ENCODE results near the gene MMP14.

MMP14 gene

DNA sequence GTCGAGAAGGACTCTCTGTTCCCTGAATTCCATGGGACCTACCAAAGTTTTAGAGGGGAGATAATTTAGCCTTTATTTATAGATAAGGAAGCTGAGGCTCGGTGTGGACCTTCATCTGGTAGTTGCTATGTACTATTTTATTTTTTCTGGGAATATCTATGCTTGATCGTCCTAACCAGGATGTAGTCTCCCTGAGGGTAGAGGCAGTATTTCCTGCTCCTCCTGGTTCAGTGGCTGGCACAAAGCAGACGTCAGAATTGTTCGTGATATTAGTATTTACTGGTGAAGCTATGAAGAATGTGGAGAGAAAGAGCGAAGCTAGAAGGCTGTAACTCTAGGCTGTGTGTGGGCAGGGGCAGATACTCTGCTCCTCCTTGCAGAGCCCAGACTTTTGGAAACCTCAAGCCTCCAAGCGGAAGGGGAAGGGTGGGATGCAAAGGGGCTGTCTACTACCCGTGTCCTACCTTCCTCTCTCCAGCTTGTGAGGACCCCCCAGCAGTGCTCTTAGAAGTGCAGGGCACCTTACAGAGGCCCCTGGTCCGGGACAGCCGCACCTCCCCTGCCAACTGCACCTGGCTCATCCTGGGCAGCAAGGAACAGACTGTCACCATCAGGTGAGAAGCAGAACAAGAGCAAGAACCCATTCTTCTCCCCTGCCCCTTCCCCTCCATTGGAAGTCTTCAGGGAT is 36.6 kb downstream of the MMP14 start:
- H3K9ac ChIP-seq (ENCODE audit: low read depth, low read length) = peak overlapping the region; percentile 43
- H3K36me3 ChIP-seq (ENCODE audit: insufficient read depth, low read length) = no peaks in the 10 kb centered on the region; the same call in 1 of the 2 replicates
- no peaks in the 10 kb centered on the region for H3K4me1 ChIP-seq (ENCODE audit: insufficient read depth, low read length)
- no peaks in the 10 kb centered on the region for H3K9me3 ChIP-seq (ENCODE audit: control insufficient read depth, insufficient read depth, low read length)

DNA sequence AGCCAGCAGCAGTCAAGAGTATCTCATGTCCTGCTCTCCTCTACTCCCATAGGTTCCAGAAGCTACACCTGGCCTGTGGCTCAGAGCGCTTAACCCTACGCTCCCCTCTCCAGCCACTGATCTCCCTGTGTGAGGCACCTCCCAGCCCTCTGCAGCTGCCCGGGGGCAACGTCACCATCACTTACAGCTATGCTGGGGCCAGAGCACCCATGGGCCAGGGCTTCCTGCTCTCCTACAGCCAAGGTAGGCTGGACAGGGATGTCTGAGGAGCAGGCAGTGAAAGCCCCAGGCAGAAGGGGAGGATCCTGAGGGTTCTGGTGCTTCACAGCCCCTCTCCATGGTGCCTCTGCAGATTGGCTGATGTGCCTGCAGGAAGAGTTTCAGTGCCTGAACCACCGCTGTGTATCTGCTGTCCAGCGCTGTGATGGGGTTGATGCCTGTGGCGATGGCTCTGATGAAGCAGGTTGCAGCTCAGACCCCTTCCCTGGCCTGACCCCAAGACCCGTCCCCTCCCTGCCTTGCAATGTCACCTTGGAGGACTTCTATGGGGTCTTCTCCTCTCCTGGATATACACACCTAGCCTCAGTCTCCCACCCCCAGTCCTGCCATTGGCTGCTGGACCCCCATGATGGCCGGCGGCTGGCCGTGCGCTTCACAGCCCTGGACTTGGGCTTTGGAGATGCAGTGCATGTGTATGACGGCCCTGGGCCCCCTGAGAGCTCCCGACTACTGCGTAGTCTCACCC is 38.8 kb downstream of the MMP14 start:
- no peaks in the 10 kb centered on the region; the same call in 1 of the 2 replicates for H3K36me3 ChIP-seq (ENCODE audit: insufficient read depth, low read length)
- H3K9ac ChIP-seq (ENCODE audit: low read depth, low read length) = no peak overlapping the region
- H3K9me3 ChIP-seq (ENCODE audit: control insufficient read depth, insufficient read depth, low read length) = no peaks in the 10 kb centered on the region
- H3K4me1 ChIP-seq (ENCODE audit: insufficient read depth, low read length) = no peaks in the 10 kb centered on the region

DNA sequence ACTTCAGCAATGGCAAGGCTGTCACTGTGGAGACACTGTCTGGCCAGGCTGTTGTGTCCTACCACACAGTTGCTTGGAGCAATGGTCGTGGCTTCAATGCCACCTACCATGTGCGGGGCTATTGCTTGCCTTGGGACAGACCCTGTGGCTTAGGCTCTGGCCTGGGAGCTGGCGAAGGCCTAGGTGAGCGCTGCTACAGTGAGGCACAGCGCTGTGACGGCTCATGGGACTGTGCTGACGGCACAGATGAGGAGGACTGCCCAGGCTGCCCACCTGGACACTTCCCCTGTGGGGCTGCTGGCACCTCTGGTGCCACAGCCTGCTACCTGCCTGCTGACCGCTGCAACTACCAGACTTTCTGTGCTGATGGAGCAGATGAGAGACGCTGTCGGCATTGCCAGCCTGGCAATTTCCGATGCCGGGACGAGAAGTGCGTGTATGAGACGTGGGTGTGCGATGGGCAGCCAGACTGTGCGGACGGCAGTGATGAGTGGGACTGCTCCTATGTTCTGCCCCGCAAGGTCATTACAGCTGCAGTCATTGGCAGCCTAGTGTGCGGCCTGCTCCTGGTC is 39.4 kb downstream of the MMP14 start:
- Histone ChIP-seq H3K4me1 (ENCODE audit: insufficient read depth, low read length) (no peaks in the 10 kb centered on the region), H3K9ac (ENCODE audit: low read depth, low read length) (no peak overlapping the region), H3K36me3 (ENCODE audit: insufficient read depth, low read length) (no peaks in the 10 kb centered on the region; the same call in 1 of the 2 replicates), H3K9me3 (ENCODE audit: control insufficient read depth, insufficient read depth, low read length) (no peaks in the 10 kb centered on the region)

DNA sequence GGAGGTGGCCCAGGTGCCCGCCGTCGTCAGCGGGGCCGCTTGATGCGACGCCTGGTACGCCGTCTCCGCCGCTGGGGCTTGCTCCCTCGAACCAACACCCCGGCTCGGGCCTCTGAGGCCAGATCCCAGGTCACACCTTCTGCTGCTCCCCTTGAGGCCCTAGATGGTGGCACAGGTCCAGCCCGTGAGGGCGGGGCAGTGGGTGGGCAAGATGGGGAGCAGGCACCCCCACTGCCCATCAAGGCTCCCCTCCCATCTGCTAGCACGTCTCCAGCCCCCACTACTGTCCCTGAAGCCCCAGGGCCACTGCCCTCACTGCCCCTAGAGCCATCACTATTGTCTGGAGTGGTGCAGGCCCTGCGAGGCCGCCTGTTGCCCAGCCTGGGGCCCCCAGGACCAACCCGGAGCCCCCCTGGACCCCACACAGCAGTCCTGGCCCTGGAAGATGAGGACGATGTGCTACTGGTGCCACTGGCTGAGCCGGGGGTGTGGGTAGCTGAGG is 40.7 kb downstream of the MMP14 start:
- no peaks in the 10 kb centered on the region for H3K4me1 ChIP-seq (ENCODE audit: insufficient read depth, low read length)
- no peaks in the 10 kb centered on the region; the same call in 1 of the 2 replicates for H3K36me3 ChIP-seq (ENCODE audit: insufficient read depth, low read length)
- H3K9me3 ChIP-seq (ENCODE audit: control insufficient read depth, insufficient read depth, low read length) = no peaks in the 10 kb centered on the region
- no peak overlapping the region for H3K9ac ChIP-seq (ENCODE audit: low read depth, low read length)

DNA sequence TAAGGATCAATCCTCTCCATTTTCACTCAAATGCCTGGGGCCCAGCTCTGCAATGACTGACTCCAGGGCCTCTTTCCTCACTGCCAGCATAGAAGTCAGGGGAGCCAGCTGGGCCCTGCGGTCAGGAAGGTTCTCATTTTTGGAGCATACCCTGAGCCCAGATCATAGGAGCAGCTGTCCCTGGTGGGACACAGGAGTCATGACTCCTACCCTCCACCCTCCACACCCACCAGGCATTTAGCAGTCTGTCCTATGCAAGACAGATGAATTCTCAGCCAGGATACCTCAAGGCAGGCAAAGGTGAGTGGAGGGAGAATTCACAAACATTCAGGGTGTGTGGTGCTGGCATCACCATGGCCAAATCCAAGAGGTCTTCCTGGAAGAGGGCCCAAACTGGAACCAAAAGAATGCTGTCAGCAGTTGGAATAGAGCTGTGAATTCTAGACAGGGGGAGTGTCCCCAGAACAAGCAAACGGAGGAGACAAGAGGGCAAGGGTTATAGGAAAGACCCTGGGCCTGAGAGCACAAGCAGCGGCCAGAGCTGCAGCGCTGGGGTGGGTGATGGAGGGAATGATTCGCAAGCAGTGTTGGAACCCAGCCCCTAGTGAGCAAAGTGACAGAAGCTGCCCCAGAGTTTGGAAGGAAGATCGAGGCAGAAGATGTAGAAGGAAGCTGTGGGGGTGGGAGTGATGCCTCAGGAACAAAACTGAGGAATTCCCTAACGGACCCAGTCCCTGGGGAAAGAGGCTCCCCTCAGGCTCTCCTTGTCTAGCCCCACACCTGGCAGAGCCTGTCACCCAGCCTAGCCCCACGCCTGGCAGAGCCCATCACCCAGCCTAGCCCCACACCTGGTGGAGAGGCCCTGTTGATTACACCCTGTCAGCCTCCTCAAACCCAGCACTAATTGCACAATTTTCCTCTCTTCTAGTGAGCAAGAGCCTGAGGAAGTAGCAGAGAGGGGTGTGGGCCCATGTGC is 42.2 kb downstream of the MMP14 start:
- Histone ChIP-seq H3K9me3 (ENCODE audit: control insufficient read depth, insufficient read depth, low read length) (no peaks in the 10 kb centered on the region), H3K36me3 (ENCODE audit: insufficient read depth, low read length) (no peaks in the 10 kb centered on the region; the same call in 1 of the 2 replicates), H3K4me1 (ENCODE audit: insufficient read depth, low read length) (peaks cover 7% of the 10 kb centered on the region; the same call in 1 of the 2 replicates), H3K9ac (ENCODE audit: low read depth, low read length) (no peak overlapping the region)

DNA sequence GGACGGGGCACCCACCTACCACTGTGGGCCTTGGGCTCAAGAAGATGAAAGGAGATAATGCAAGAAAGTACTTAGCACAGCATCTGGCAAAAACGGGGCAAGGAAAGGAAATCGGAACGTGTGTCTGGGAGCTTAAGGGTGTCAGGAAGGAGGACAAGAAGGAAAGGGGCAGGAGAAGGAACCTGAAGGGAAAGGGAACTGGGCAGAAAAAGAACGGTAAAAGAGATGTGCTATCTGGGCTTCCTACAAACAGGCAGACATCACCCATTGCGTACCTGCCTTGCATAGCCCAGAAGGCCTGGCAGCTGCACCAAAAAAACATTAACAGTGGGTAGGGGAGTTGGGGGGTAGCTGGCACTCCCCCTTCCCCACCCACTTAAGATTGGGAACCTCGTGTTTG is 45.7 kb downstream of the MMP14 start:
- Histone ChIP-seq H3K9ac (ENCODE audit: low read depth, low read length) (no peak overlapping the region), H3K36me3 (ENCODE audit: insufficient read depth, low read length) (no peaks in the 10 kb centered on the region; the same call in 1 of the 2 replicates), H3K9me3 (ENCODE audit: control insufficient read depth, insufficient read depth, low read length) (no peaks in the 10 kb centered on the region), H3K4me1 (ENCODE audit: insufficient read depth, low read length) (peaks cover 20% of the 10 kb centered on the region; the same call in 1 of the 2 replicates)

DNA sequence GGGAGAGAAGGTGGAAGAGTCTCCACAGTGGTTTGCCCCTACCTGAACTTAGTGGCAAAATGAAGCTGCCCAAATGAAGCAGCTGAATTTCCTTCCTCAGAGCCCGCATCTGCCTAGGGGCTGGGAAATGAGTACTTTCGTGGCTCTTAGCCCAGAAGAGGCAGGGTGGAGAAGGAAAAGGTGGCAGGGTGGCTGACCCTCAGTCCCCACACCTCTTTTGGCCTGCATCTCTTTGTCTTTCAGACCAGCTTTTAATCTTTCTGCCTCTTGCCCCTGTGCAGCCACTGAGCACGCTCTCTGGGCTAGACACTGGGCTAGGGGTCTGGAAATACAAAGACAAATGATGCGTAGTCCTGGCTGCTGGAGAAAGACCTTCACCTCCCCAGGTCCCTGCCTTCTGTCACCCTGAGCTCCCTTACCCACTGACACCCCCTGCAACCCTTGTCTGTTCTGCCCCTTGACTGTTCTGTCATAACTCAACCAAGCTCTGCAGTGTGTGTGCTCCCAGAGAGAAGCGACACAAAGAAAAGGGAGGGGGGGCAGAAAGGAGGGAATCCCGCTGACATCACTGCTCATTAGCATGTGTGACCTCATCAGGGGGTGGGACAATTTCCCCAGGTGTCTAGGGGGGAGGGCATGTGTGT is 46.3 kb downstream of the MMP14 start:
- Histone ChIP-seq H3K9me3 (ENCODE audit: control insufficient read depth, insufficient read depth, low read length) (no peaks in the 10 kb centered on the region), H3K36me3 (ENCODE audit: insufficient read depth, low read length) (no peaks in the 10 kb centered on the region; the same call in 1 of the 2 replicates), H3K4me1 (ENCODE audit: insufficient read depth, low read length) (peaks cover 22% of the 10 kb centered on the region; the same call in 1 of the 2 replicates), H3K9ac (ENCODE audit: low read depth, low read length) (peak overlapping the region; percentile 26)

DNA sequence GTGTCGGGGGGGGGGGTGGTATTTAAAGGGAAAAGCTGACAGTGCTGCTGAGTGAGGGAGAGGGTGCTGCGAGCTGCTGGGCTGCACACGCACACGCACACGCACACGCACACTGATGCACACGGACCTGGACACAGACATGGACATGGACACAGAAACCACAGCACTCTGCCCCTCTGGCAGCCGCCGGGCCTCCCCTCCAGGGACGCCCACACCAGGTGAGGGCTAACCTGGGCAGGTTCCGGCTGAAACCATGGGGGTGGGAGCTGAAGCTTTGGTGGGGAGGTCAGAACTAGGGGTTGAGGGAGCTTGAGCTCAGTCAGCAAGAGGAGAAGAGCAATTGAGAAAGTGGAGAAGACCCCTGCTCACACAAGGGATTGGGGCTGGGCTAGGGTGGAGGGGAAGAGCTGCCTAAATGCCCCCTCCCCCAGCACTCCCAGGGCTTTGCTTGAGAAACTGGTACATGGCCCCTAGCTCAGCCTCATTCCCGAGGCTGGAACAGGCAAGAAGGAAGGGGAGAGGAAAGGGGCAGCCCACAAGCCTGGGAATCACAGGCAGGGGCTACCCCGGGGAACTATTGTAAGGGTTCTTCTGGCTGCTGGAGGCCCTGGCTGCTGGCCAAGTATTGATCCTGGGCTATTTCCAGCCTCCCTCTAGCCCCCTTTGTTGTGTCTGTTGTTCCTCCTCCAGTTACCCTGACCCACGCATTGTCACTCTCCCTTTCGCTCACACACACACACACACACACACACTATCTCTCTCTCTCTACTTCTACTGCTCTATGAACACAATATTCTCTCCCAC is 47.0 kb downstream of the MMP14 start, which contains the start of gene REM2:
REM2 (plus strand) TSS at position 50 of the 804 bp plus-strand sequence; CDS start at position 116, 66 bp downstream.
- Histone ChIP-seq H3K9me3 (ENCODE audit: control insufficient read depth, insufficient read depth, low read length) (no peaks in the 10 kb centered on the region), H3K9ac (ENCODE audit: low read depth, low read length) (peak within 1 kb of the TSS; percentile 54), H3K4me1 (ENCODE audit: insufficient read depth, low read length) (peaks cover 25% of the 10 kb centered on the region; the same call in 1 of the 2 replicates), H3K36me3 (ENCODE audit: insufficient read depth, low read length) (no peaks in the 10 kb centered on the region; the same call in 1 of the 2 replicates)

DNA sequence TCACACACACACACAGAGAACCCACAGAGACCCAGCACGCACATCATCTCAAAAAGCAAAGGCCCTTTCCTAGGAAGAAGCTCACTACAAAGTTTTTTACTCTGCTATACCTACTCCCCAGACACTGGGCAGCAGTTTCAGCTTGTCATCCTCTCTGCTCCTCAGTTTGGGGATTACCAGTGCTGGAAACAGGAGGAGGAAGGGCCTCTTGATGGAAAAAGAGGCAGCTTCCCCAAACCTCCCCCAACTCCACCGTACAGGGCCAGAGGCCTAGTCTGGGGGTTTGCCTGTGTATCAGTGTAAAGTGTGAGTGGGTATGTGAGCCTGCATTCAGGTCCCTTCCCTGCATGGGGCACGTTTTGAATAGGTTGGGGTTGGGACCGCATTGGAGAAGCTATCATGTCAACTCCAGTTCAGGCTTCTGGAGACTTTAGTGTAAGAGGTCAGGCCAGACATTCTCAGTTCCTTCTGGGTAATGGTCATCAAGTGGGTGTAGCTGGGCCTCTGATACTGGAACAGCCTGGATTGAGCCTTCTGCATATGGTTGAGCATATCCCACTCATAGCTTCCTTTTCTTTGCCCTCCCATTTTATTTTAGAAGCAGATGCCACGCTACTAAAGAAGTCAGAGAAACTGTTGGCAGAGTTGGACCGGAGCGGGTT is 47.8 kb downstream of the MMP14 start:
- Histone ChIP-seq H3K4me1 (ENCODE audit: insufficient read depth, low read length) (peaks cover 25% of the 10 kb centered on the region; the same call in 1 of the 2 replicates), H3K36me3 (ENCODE audit: insufficient read depth, low read length) (no peaks in the 10 kb centered on the region), H3K9ac (ENCODE audit: low read depth, low read length) (no peak overlapping the region), H3K9me3 (ENCODE audit: control insufficient read depth, insufficient read depth, low read length) (no peaks in the 10 kb centered on the region)

DNA sequence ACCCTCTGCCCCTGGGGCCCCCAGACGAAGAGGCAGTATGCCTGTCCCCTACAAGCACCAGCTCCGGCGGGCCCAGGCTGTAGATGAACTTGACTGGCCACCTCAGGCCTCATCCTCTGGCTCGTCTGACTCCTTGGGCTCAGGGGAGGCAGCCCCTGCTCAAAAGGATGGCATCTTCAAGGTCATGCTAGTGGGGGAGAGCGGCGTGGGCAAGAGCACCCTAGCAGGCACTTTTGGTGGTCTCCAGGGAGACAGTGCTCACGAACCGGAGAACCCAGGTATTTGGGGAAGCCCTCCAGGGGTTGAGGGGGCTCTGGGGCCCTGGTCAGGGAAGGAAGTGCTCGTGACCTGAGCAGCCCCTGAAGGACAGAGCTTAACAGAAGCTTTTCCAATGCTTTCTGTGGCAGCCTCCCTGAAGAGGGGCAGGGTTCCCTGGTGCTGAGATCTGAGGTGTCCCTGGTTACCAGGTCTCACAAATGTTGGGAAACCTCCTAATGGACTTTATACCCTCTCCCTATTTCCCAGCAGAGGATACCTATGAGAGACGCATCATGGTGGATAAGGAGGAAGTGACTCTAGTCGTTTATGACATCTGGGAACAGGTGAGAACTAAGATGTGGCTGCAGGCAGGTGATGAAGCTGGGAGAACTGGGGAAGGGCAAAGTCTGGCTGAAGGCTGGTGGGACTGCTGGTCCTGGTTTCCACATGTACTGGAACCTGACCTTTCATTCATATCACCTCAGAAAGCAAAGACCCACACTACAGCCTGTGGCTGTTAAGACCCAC is 48.5 kb downstream of the MMP14 start:
- H3K4me1 ChIP-seq (ENCODE audit: insufficient read depth, low read length) = peaks cover 25% of the 10 kb centered on the region; the same call in 1 of the 2 replicates
- H3K9ac ChIP-seq (ENCODE audit: low read depth, low read length) = no peak overlapping the region
- no peaks in the 10 kb centered on the region for H3K9me3 ChIP-seq (ENCODE audit: control insufficient read depth, insufficient read depth, low read length)
- no peaks in the 10 kb centered on the region for H3K36me3 ChIP-seq (ENCODE audit: insufficient read depth, low read length)

DNA sequence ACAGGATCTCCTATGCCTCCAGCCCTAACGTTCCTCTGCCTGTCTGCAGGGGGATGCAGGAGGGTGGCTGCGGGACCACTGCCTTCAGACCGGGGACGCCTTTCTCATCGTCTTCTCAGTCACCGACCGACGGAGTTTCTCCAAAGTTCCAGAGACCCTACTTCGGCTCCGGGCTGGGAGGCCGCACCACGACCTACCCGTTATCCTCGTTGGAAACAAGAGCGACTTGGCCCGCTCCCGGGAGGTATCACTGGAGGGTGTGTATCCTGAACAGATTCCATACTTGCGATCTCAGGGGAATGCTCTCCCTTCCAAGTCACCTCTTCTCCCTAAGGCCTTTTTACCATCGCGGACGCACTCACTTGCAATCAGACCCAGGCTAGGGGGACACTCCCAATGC is 49.6 kb downstream of the MMP14 start:
- Histone ChIP-seq H3K4me1 (ENCODE audit: insufficient read depth, low read length) (peaks cover 25% of the 10 kb centered on the region; the same call in 1 of the 2 replicates), H3K9ac (ENCODE audit: low read depth, low read length) (peak overlapping the region; percentile 92; the same call in 1 of the 2 replicates), H3K9me3 (ENCODE audit: control insufficient read depth, insufficient read depth, low read length) (no peaks in the 10 kb centered on the region), H3K36me3 (ENCODE audit: insufficient read depth, low read length) (no peaks in the 10 kb centered on the region)

Measured in ES-I3 (cell line).